ENCODE results near the gene NSFL1C. TPM values are rescaled to one million over a fixed set of nuclear protein-coding genes. Genes with fewer than 3 reads are reported as not detected.
"Not testable (repeated sequence)": the region's sequence is repeated elsewhere in the genome, so short reads cannot be mapped to it uniquely, and the experiment has no call there.

Gene NSFL1C
- total RNA-seq, 4 donors from 2014 or later, result 34.0 to 61.9 (median 57.5) TPM

DNA sequence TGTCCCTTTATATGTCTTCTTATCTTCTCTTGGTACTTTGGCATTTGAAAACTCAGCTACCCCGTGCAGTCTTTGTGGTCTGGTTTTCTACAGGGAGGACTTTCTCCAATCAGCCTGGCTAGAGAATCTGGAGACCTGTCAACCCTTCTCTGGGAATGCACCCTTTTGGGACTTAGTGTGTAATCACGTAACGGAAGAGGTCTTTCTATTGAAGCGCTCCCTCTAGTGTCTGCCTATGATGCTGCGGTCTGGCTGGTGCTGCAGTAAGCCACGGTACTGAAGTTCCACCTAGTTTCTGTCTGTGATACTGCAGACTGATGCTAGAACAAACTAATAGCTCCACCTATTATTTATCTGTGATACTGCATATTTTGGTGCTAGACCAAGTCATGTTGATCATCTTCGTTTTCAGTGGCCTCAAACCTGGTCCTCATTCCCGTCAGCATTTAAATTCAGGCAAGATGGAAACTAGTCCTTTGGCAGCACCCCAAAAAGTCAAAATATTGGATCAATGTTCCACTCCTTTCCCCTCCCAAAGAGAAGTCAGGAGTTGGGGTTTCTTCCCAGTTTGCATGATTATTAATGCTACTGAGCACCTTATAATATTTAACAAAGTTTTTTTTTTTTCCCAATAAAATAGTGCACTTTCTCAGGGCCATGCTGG, 37.0 kb upstream of the NSFL1C start:
- TF ChIP-seq, protein P1, sequence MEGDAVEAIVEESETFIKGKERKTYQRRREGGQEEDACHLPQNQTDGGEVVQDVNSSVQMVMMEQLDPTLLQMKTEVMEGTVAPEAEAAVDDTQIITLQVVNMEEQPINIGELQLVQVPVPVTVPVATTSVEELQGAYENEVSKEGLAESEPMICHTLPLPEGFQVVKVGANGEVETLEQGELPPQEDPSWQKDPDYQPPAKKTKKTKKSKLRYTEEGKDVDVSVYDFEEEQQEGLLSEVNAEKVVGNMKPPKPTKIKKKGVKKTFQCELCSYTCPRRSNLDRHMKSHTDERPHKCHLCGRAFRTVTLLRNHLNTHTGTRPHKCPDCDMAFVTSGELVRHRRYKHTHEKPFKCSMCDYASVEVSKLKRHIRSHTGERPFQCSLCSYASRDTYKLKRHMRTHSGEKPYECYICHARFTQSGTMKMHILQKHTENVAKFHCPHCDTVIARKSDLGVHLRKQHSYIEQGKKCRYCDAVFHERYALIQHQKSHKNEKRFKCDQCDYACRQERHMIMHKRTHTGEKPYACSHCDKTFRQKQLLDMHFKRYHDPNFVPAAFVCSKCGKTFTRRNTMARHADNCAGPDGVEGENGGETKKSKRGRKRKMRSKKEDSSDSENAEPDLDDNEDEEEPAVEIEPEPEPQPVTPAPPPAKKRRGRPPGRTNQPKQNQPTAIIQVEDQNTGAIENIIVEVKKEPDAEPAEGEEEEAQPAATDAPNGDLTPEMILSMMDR (IDR thresholded peaks at IDR 0.05), result peak in 1 of 3 donors; percentile 4
- DNase-seq (ENCODE audit: low spot score) (no peak), ATAC-seq (ENCODE audit: low FRiP score) (peak; percentile 94)

DNA sequence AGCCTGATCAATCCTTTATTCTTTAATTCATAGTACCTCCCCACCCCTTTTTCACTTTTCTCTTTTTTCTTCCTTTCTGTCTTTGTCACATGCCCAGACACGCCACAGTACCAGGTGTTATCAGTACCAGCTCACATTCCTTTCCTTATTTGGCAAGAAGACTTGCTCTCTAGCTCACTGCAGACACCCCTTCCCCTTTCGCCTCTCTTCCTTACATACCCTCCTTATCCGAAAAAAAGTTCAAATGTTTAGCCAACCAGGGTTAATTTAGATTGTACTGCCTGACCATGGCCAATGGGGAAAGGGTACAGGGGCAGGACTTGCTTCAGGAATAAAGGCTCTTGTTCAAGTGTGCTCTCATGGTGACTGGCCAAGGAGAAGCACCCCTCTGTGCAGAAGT, 33.8 kb upstream of the NSFL1C start:
- DNase-seq (ENCODE audit: low spot score) (no peak), ATAC-seq (ENCODE audit: low FRiP score) (no peak)
- TF ChIP-seq, protein P1 (IDR thresholded peaks at IDR 0.05), result no peak

DNA sequence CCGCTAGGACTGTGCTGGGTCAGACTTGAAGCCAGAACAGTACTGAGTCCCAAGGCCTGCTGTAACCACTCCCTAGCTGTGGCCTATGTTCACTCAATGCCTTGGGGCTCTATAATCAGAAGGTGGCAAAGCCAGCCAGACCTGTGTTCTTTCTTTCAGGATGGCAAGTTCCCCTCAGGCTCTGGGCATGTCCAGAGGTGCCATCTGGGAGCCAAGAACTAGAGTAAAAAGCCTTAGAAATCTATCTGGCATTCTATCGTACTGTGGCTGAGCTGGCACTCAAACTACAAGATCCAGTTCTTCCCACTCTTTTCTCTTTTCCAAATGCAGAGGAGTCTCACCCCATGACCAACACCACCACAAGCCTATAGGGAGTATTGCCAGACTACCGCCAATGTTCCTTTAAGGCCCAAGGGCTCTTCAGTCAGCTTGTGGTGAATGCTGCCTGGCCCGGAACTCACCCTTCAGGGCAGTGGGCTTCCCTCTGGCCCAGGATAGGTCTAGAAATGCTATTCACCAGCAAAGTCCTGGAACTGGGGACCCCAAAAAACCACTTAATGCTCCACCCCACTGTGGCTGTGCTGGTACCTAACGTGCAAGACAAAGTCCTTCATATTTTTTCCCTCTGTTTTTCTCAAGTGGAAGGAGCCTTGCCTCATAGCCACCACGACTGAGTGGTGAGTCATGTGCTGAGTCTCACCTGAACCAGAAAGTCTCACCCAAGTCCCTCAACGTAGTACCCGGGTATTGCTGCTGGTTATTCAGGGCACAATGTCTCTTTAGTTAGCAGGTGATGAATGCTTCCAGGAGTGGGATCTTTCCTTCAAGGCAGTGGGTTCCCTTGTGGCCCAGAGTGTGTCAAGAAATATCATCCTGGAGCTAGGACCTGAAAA, 33.1 kb upstream of the NSFL1C start:
- TF ChIP-seq, protein P1 (IDR thresholded peaks at IDR 0.05), result no peak
- DNase-seq (ENCODE audit: low spot score), result no peak
- ATAC-seq (ENCODE audit: low FRiP score), result no peak

DNA sequence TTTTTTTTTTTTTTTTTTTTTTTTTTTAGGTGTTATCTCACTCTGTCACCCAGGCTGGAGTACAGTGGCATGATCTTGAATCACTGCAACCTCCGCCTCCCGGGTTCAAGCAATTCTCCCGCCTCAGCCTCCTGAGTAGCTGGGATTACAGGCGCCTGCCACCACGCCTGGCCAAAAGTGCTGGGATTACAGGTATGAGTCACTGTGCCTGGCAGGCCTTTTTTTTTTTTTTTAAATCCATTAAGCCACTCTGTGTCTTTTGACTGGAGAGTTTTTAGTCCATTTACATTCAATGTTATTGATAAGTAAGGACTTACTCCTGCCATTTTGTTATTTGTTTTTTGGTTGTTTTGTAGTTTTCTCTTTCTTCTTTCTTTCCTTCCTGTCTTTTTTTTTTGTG, 30.7 kb upstream of the NSFL1C start:
- not testable (repeated sequence) for ATAC-seq (ENCODE audit: low FRiP score); DNase-seq (ENCODE audit: low spot score)

DNA sequence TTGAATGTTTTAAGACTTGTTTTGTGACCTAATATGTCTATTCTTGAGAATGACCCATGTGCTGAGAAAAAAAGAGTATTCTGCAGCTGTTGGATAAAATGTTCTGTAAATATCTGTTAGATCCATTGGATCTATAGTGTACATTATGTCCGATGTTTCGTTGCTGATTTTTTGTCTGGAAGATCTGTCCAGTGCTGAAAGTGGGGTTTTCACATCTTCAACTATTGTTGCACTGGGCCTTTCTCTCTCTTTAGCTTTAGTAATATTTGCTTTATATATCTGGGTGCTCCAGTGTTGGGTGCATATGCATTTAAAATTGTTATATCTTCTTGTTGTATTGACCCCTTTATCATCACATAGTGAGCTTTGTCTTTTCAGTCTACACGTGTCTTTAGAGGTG, 30.3 kb upstream of the NSFL1C start:
- no peak for ATAC-seq (ENCODE audit: low FRiP score)

DNA sequence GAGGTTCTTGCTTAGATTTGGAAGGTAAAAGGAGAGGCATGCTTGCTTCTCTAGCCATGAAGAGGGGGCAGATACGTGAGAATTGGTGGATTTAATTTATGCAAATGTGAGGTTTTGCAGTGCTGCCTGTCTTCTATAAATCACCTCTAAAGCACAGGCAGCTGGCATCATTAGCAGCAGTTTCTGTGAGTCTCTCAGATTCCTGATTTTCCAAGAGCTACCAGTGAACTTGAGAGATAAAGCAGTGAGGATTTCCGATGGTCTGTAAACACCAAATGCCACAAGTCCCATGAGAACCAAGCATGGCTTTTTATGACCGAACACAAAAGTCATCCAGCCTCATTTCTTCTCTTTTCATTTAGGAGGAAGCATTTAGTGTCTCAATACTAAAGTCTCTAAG, 27.8 kb upstream of the NSFL1C start:
- TF ChIP-seq, protein P1 (IDR thresholded peaks at IDR 0.05), result no peak
- DNase-seq (ENCODE audit: low spot score) (no peak), ATAC-seq (ENCODE audit: low FRiP score) (no peak)

More for the DNA sequence above, 30.3 kb upstream of the NSFL1C start:
- DNase-seq (ENCODE audit: low spot score), result no peak
- TF ChIP-seq, protein P1 (IDR thresholded peaks at IDR 0.05), result no peak

DNA sequence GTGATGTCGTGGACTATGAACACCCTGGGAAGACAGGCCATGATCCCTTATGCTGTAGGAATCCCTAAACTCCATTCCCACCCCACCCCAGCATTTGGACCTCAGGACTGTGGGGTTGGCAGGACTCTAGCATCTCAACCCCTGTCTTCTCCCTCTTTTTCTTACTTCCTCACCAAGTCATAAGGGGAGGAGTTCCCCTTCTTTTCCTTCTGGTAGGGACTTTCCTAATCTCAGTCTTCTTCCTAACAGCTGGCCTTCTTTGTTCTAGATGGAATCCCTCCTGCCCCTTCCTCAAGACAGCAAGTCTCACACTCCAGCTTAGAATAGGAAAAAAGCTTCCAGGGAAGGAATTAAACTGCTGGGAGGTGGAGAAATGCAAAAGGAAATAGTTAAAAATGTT, 26.9 kb upstream of the NSFL1C start:
- TF ChIP-seq, protein P1 (IDR thresholded peaks at IDR 0.05), result no peak
- no peak for DNase-seq (ENCODE audit: low spot score)

More for the DNA sequence above, 26.9 kb upstream of the NSFL1C start:
- no peak for ATAC-seq (ENCODE audit: low FRiP score)
